Colon (tissue), 2 donors: ENCODE data around the gene RSPRY1.
A peak's percentile ranks its signal among the peaks of the same experiment; 100 is the strongest.

Experiments
- FAIRE-seq: peaks from 2 replicates; lab custom pipeline; 2012; peaks lifted over from hg19 to GRCh38; lab: Jason Lieb, UNC
- donor health status: control.
- donor health status: control.

The RSPRY1 gene

GRCh38 chr16:57185945-57186871, at the start of gene RSPRY1, which contains the start of gene PSME3IP1:
RSPRY1 (plus strand) TSS chr16:57186329; CDS start chr16:57204659, 18,330 bp downstream.
PSME3IP1 (minus strand) TSS chr16:57186039; CDS start chr16:57173854, 12,185 bp downstream.
- FAIRE-seq = peak; percentile 72

GRCh38 chr16:57137043-57137442, 49.1 kb upstream of the RSPRY1 start:
- no peak for FAIRE-seq

- FAIRE-seq = no peak
Observed at GRCh38 chr16:57137566-57138273, 48.4 kb upstream of the RSPRY1 start.

GRCh38 chr16:57138281-57138935, 47.7 kb upstream of the RSPRY1 start:
- FAIRE-seq = no peak

- no peak for FAIRE-seq
Observed at GRCh38 chr16:57140931-57141668, 45.0 kb upstream of the RSPRY1 start.

- no peak for FAIRE-seq
Observed at GRCh38 chr16:57141822-57142631, 44.1 kb upstream of the RSPRY1 start.

- no peak for FAIRE-seq
Observed at GRCh38 chr16:57143149-57143921, 42.8 kb upstream of the RSPRY1 start.

- no peak for FAIRE-seq
Observed at GRCh38 chr16:57144027-57144426, 42.1 kb upstream of the RSPRY1 start.

- no peak for FAIRE-seq
Observed at GRCh38 chr16:57145046-57146021, 40.8 kb upstream of the RSPRY1 start.

- no peak for FAIRE-seq
Observed at GRCh38 chr16:57146040-57146647, 40.0 kb upstream of the RSPRY1 start.

GRCh38 chr16:57146735-57147134, 39.4 kb upstream of the RSPRY1 start:
- no peak for FAIRE-seq

- FAIRE-seq = no peak
Observed at GRCh38 chr16:57147381-57148221, 38.5 kb upstream of the RSPRY1 start.

GRCh38 chr16:57148481-57148880, 37.6 kb upstream of the RSPRY1 start:
- no peak for FAIRE-seq

GRCh38 chr16:57149391-57149790, 36.7 kb upstream of the RSPRY1 start:
- FAIRE-seq = no peak

- FAIRE-seq = no peak
Observed at GRCh38 chr16:57150682-57151330, 35.3 kb upstream of the RSPRY1 start.

GRCh38 chr16:57151369-57151768, 34.8 kb upstream of the RSPRY1 start:
- FAIRE-seq = no peak
